Common myeloid progenitor, CD34-positive (primary cell): Measurements from ENCODE around the gene CLEC20A.

ENCODE experiments used
- CTCF ChIA-PET: fragments of 350-600 bp; sonication (Branson Sonifier 250); formaldehyde crosslinking; loops from one replicate; lab custom pipeline; 2021; ENCODE audit warnings: antibody characterized with exemption; lab: Charles Lee
- POLR2A ChIA-PET: fragments of 350-600 bp; sonication (Branson Sonifier 250); formaldehyde crosslinking; loops from one replicate; lab custom pipeline; 2021; ENCODE audit warnings: antibody characterized with exemption; lab: Charles Lee
- DNase-seq, 3 donors: peaks; one replicate each; pipeline versions ENCODE4 v3.0.0 to v3.0.0-alpha.2; 2013
- H3K27ac ChIP-seq, 2 experiments: 1 replicate in 1 of 2; 2 replicates in 1 of 2; pipeline ENCODE4 v1.7.0; 2013; ENCODE audit warnings: inconsistent platforms in 2 of 2, low read length in 2 of 2, mild to moderate bottlenecking in 2 of 2, low read depth in 1 of 2, moderate library complexity in 1 of 2; ENCODE audit not compliant: severe bottlenecking in 2 of 2, insufficient read depth in 1 of 2, poor library complexity in 1 of 2
- H3K27me3 ChIP-seq, 5 experiments: replicated peaks in 2 of 5; 1 replicate in 3 of 5; 2 replicates in 2 of 5; pipeline versions ENCODE4 v1.6.1 to v1.7.0; 2013; ENCODE audit warnings: low read length in 4 of 5, mild to moderate bottlenecking in 2 of 5, moderate library complexity in 2 of 5, inconsistent platforms in 1 of 5; ENCODE audit not compliant: insufficient read depth in 5 of 5, control insufficient read depth in 4 of 5
- H3K36me3 ChIP-seq, 4 experiments: 1 replicate in 2 of 4; 2 replicates in 2 of 4; pipeline versions ENCODE4 v1.6.1 to v1.7.0; 2013; ENCODE audit warnings: low read length in 3 of 4, control low read depth in 1 of 4, mild to moderate bottlenecking in 1 of 4; ENCODE audit not compliant: control insufficient read depth in 4 of 4, insufficient read depth in 4 of 4
- H3K4me1 ChIP-seq, 4 experiments: 1 replicate in 3 of 4; 2 replicates in 1 of 4; pipeline versions ENCODE4 v1.6.1 to v1.7.1; 2013; ENCODE audit warnings: low read length in 3 of 4, mild to moderate bottlenecking in 3 of 4, control low read depth in 1 of 4, inconsistent platforms in 1 of 4, moderate library complexity in 1 of 4; ENCODE audit not compliant: control insufficient read depth in 4 of 4, insufficient read depth in 4 of 4; ENCODE audit errors: control extremely low read depth in 1 of 4
- H3K4me3 ChIP-seq, 7 experiments: 1 replicate in 4 of 7; 2 replicates in 3 of 7; pipeline versions ENCODE4 v1.5.1 to v1.7.0; 2013; ENCODE audit warnings: mild to moderate bottlenecking in 7 of 7, low read length in 6 of 7, moderate library complexity in 6 of 7, inconsistent platforms in 2 of 7, low read depth in 2 of 7, control low read depth in 1 of 7; ENCODE audit not compliant: insufficient read depth in 4 of 7, control insufficient read depth in 1 of 7; ENCODE audit errors: extremely low read depth in 1 of 7
- H3K9me3 ChIP-seq, 5 experiments: 1 replicate in 4 of 5; 2 replicates in 1 of 5; pipeline versions ENCODE4 v1.6.1 to v1.7.1; 2013; ENCODE audit warnings: low read length in 4 of 5, mild to moderate bottlenecking in 2 of 5, inconsistent platforms in 1 of 5, low read depth in 1 of 5, moderate library complexity in 1 of 5; ENCODE audit not compliant: control insufficient read depth in 4 of 5, insufficient read depth in 2 of 5; ENCODE audit errors: control extremely low read depth in 1 of 5
- WGBS: methylation state at CpG from one replicate; pipeline ENCODE4 v1.1.5; 2013; ENCODE audit not compliant: insufficient coverage; 5-methylcytosine and 5-hydroxymethylcytosine counted together

The CLEC20A gene

DNA sequence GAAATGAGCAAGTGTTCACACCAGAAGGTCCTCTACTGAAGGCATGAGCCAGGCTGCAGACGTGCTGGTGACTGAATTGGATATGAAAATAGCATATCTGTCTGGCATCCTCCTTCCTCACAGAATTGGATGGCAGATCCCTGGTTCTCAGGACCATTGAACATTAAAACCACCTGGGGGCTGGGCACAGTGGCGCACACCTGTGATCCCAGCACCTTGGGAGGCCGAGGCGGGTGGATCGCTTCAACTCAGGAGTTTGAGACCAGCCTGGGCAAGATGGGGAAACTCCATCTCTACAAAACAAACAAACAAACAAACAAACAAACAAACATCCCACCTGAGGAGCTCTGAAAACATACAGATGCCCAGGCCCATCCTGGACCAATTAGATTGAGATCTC lies 39.6 kb upstream of the CLEC20A start:
- DNase-seq = no peak
- no peaks in the 10 kb centered on the region for H3K36me3 ChIP-seq
- no peaks in the 10 kb centered on the region for H3K9me3 ChIP-seq
- H3K27ac ChIP-seq = no peak overlapping the region
- ChIA-PET POLR2A (no interaction called here), CTCF (interaction anchor here (0.9 to 4.3 kb wide), 4 partner anchors 14 to 467 kb away, joined by 3 to 28 read pairs (median 4); no protein-coding TSS in a partner anchor)
- H3K4me3 ChIP-seq = no peak overlapping the region
- 100% methylated on average over 2 of the region's 5 CpGs for WGBS
- H3K27me3 ChIP-seq = no peaks in the 10 kb centered on the region
- H3K4me1 ChIP-seq = peaks cover 0 to 7% (median 3%) of the 10 kb centered on the region in 4 experiments

DNA sequence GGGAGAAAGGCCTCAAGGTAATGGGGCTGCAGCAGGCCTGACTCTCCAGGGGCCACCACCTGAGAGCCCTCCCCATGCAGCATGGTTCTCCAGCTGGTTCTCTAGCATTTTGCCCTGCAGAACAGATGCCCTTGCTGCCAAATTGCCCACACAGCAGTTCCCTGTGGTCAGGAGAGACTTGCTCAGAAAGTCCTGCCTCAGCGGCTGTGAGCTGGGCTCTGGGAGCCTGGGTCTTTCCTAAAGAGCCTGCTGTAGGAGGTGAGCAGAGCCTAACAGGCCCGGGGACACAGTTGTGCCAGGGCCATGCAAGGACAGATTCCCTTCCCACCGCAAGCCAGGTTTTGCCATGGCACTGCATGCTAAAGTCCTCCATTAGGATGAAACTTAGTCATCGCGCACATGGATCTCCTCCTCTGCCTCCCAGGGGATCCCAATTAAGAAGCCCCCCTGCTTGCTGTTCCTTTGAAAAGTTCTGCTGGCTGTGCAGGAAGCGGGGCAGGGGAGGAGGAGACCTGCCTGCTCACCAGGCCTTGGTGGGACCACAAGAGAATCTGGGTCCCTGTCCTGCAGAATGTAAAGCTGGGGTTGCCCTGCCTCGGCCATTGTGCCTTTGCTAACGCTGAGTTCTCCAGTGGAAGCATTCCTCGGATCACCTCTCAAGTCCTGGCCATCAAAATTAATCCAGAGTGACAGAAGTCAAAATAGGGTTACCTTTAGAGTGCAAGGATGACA lies 37.5 kb upstream of the CLEC20A start:
- POLR2A ChIA-PET = no interaction called here

DNA sequence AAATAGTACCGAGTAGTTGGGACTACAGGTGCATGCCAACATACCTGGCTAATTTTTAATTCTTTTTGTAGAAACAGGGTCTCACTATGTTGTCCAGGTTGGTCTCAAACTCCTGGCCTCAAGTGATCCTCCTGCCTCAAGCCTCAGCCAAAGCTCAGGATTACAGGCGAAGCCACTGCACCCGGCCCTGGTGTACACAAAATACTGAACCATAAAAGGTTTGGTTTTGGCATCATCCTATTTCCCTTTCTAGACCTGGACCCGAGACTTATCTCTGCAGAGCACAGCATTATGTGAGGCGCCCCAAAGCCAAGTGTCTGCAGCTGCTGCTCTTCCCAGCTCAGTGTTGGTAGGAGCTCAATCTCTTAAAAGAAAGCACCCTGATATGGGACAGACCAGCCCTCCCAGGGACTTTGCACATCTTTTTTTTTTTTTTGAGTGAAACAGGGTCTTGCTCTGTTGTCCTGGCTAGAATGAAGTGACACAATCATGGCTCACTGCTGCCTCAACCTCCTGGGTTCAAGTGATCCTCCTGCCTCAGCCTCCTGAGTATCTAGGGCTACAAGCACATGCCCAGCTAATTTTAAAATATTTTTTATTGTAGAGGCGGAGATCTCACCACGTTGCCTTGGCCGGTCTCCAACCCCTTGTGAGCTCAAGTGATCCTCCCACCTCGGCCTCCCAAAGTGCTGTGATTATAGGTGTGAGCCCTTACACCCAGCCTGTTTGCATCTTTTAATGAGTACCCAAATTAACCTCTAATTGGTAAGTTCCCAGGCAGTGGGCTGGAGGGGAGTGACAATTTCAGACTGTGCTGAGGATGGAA lies 36.6 kb upstream of the CLEC20A start:
- Histone ChIP-seq H3K27ac (no peak overlapping the region), H3K9me3 (no peaks in the 10 kb centered on the region), H3K4me3 (no peak overlapping the region), H3K36me3 (no peaks in the 10 kb centered on the region), H3K27me3 (no peaks in the 10 kb centered on the region), H3K4me1 (peaks cover 0 to 7% (median 3%) of the 10 kb centered on the region in 4 experiments)
- ChIA-PET CTCF (interaction anchor here (0.6 to 5.1 kb wide), 11 partner anchors 9 to 906 kb away, joined by 3 to 37 read pairs (median 3); no protein-coding TSS in a partner anchor), POLR2A (interaction anchor here (0.6 kb wide), 1 partner anchor 106 kb away, joined by 3 read pairs; no protein-coding TSS in a partner anchor)
- 86% methylated on average over 8 of the region's 9 CpGs for whole genome bisulfite sequencing
- no peak for DNase-seq

More for the DNA sequence above, 37.5 kb upstream of the CLEC20A start:
- WGBS = 96% methylated on average over 9 of the region's 9 CpGs
- CTCF ChIA-PET = interaction anchor here (0.7 to 5.1 kb wide), 5 partner anchors 35 to 905 kb away, joined by 3 to 37 read pairs (median 3); no protein-coding TSS in a partner anchor
- Histone ChIP-seq H3K27me3 (no peaks in the 10 kb centered on the region), H3K4me1 (peaks cover 0 to 7% (median 3%) of the 10 kb centered on the region in 4 experiments), H3K36me3 (no peaks in the 10 kb centered on the region), H3K9me3 (no peaks in the 10 kb centered on the region), H3K4me3 (no peak overlapping the region), H3K27ac (no peak overlapping the region)
- DNase-seq = no peak

DNA sequence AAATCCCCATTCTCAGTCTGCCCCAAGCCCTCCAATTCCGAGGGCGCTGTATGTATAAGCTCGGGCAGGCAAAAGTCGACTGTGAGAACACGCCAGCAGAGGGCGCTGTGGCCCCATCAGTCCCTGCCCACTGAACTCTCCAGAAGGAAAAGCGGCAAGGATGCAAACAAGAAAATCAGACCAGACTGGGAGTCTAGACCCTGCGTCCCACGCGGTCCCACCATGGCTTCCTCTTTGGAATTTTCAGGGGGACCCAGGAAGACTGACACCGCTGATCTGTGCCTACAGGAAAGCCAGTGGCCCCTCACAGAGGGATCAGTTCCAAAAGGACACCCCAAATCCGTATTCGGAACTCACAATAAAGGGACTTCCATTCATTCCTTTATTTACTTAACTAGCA lies 35.6 kb upstream of the CLEC20A start:
- CTCF ChIA-PET = interaction anchor here (0.5 to 5.1 kb wide), 12 partner anchors 10 to 484 kb away, joined by 3 to 37 read pairs (median 4); no protein-coding TSS in a partner anchor
- Histone ChIP-seq H3K27me3 (no peaks in the 10 kb centered on the region), H3K9me3 (no peaks in the 10 kb centered on the region), H3K27ac (no peak overlapping the region), H3K4me1 (peaks cover 0 to 7% (median 3%) of the 10 kb centered on the region in 4 experiments), H3K36me3 (no peaks in the 10 kb centered on the region), H3K4me3 (peak overlapping the region in 1 of 7 experiments; percentile 5)
- POLR2A ChIA-PET = no interaction called here
- WGBS = 3% methylated on average over 11 of the region's 13 CpGs
- peak; percentile 69 to 82 (median 74) for DNase-seq

DNA sequence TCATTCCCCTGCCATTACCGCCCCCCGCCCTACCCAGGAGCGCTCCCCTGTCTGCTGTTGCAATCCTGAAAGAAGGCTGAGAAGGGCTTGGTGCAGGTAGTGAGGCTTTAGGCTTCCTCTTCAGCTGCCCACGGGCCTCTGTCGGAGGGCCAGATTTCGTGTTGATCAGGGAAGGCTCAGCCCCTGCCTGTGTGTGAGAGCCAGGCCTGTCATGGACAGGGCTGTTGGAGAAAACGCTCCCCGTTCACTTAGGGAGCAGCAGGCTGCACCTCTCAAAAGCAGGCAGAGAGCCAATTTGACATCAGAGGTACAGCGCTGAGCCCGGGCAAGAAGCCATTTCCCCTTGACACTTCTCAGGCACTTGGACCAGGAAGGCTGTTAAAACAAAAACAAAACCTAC lies 35.1 kb upstream of the CLEC20A start:
- Histone ChIP-seq H3K9me3 (no peaks in the 10 kb centered on the region), H3K27me3 (no peaks in the 10 kb centered on the region), H3K27ac (no peak overlapping the region), H3K4me3 (peak overlapping the region in 2 of 7 experiments; percentile 5 to 8), H3K4me1 (peaks cover 0 to 7% (median 3%) of the 10 kb centered on the region in 4 experiments), H3K36me3 (no peaks in the 10 kb centered on the region)
- DNase-seq = peak in 1 of 3 donors; percentile 4
- POLR2A ChIA-PET = no interaction called here
- WGBS = 64% methylated on average over 10 of the region's 10 CpGs
- CTCF ChIA-PET = interaction anchor here (0.5 to 5.1 kb wide), 12 partner anchors 10 to 485 kb away, joined by 3 to 37 read pairs (median 4); no protein-coding TSS in a partner anchor

DNA sequence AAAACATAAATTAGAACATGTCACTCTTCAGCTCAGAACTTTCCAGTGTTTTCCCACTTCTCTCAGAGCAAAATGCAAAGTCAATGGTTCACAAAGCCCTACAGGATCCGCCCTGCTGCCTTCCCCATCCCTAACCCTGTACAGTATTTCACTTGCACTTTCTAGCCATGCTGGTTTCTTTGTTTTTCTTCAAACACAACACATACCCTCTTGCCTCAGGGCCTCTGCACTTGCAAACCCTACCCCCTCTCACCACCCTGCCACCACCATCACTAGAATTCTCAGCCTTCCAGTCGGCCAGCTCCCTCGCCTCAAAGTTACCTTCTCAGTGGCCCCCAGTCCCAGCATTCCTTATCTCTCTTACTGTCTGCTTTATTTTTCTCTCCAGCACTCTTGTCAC lies 33.7 kb upstream of the CLEC20A start:
- Histone ChIP-seq H3K27me3 (no peaks in the 10 kb centered on the region), H3K9me3 (no peaks in the 10 kb centered on the region), H3K4me3 (no peak overlapping the region), H3K4me1 (peaks cover 0 to 7% (median 3%) of the 10 kb centered on the region in 4 experiments), H3K36me3 (no peaks in the 10 kb centered on the region), H3K27ac (no peak overlapping the region)
- WGBS = 90% methylated on average over 3 of the region's 3 CpGs
- ChIA-PET CTCF (interaction anchor here (0.7 to 5.1 kb wide), 4 partner anchors 9 to 473 kb away, joined by 3 to 37 read pairs (median 12); no protein-coding TSS in a partner anchor), POLR2A (no interaction called here)
- no peak for DNase-seq
